PC-3 (cell line): Measurements from ENCODE around the gene MZT1.

Experiments used
- EZH2 ChIP-seq: fragments of 300-600 bp; sonication (generic); IDR thresholded peaks from one replicate; pipeline ENCODE4 v1.6.1; 2017; ENCODE audit warnings: antibody characterized with exemption, mild to moderate bottlenecking, low read length; ENCODE audit not compliant: unreplicated experiment
- EZH2phosphoT487 ChIP-seq: fragments of 300-600 bp; sonication (generic); IDR thresholded peaks from 2 replicates; pipeline ENCODE4 v1.6.1; 2018; ENCODE audit warnings: mild to moderate bottlenecking, antibody characterized with exemption, low read length, borderline replicate concordance
- TF ChIP-seq, protein P1 (sequence below): fragments of 300-600 bp; sonication (generic); conservative IDR thresholded peaks from 2 replicates; pipeline ENCODE4 v1.5.1; 2017; ENCODE audit warnings: antibody characterized with exemption, low read depth, mild to moderate bottlenecking, low read length

DNA sequence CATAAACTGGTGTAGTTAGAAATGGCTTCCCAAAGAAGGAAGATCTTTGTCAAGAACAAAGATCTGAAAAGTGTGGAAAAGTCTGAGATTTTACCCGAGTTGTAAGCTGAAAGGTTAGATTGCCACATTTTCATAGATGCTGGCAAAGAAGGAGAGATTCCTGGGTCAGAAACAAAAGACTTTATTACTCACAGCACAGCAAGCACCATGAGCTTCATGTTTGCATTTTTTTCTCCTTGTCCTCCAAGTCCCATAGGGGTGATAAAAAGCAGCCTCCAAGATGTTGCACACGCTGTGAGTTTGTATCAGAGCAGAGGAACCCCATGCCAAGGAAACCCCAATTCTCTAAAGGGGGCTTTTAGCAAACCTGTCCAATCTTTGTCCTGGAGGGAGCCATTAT is 29.3 kb downstream of the MZT1 start:
- no peak for TF ChIP-seq EZH2
- TF ChIP-seq, protein P1, sequence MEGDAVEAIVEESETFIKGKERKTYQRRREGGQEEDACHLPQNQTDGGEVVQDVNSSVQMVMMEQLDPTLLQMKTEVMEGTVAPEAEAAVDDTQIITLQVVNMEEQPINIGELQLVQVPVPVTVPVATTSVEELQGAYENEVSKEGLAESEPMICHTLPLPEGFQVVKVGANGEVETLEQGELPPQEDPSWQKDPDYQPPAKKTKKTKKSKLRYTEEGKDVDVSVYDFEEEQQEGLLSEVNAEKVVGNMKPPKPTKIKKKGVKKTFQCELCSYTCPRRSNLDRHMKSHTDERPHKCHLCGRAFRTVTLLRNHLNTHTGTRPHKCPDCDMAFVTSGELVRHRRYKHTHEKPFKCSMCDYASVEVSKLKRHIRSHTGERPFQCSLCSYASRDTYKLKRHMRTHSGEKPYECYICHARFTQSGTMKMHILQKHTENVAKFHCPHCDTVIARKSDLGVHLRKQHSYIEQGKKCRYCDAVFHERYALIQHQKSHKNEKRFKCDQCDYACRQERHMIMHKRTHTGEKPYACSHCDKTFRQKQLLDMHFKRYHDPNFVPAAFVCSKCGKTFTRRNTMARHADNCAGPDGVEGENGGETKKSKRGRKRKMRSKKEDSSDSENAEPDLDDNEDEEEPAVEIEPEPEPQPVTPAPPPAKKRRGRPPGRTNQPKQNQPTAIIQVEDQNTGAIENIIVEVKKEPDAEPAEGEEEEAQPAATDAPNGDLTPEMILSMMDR, result no peak
- TF ChIP-seq EZH2phosphoT487, result no peak
